Non-pigmented ciliary epithelial cell (primary cell): ENCODE results near the gene LGR6.
"Not testable (repeated sequence)": the region's sequence is repeated elsewhere in the genome, so short reads cannot be mapped to it uniquely, and the experiment has no call there.

Source experiments
- DNase-seq: peaks from one replicate; pipeline ENCODE4 v3.0.0-alpha.2; 2010; ENCODE audit warnings: low read depth

Gene LGR6, protein sequence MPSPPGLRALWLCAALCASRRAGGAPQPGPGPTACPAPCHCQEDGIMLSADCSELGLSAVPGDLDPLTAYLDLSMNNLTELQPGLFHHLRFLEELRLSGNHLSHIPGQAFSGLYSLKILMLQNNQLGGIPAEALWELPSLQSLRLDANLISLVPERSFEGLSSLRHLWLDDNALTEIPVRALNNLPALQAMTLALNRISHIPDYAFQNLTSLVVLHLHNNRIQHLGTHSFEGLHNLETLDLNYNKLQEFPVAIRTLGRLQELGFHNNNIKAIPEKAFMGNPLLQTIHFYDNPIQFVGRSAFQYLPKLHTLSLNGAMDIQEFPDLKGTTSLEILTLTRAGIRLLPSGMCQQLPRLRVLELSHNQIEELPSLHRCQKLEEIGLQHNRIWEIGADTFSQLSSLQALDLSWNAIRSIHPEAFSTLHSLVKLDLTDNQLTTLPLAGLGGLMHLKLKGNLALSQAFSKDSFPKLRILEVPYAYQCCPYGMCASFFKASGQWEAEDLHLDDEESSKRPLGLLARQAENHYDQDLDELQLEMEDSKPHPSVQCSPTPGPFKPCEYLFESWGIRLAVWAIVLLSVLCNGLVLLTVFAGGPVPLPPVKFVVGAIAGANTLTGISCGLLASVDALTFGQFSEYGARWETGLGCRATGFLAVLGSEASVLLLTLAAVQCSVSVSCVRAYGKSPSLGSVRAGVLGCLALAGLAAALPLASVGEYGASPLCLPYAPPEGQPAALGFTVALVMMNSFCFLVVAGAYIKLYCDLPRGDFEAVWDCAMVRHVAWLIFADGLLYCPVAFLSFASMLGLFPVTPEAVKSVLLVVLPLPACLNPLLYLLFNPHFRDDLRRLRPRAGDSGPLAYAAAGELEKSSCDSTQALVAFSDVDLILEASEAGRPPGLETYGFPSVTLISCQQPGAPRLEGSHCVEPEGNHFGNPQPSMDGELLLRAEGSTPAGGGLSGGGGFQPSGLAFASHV

DNA sequence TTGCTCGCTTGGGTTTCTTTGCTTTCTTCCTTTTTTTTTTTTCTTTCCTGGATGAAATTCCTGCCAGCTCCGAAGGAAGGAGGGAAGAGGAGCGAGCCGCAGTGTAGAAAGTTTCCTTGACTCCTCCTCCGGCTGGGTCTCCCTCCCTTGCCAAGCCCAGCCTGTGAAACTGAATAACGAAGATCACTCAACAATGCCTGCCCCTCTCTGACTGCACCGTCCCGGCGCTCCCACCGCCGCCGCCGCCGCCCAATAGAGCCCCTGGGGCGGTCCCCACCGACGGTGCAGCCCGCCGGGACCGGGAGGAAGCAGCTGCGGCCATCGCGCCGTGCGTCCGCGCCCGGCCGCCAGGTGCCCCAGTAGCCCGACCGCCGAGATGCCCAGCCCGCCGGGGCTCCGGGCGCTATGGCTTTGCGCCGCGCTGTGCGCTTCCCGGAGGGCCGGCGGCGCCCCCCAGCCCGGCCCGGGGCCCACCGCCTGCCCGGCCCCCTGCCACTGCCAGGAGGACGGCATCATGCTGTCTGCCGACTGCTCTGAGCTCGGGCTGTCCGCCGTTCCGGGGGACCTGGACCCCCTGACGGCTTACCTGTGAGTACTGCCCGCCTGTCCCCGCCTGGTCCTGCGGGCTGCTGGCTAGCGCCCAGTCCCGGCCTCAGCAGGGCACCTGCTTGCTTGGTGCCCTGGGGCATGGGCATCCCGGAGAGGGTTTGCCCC, at the start of gene LGR6:
LGR6 (plus strand) TSS at position 186 of the 714 bp plus-strand sequence; CDS start at position 377, 191 bp downstream.
- DNase-seq = no peak

DNA sequence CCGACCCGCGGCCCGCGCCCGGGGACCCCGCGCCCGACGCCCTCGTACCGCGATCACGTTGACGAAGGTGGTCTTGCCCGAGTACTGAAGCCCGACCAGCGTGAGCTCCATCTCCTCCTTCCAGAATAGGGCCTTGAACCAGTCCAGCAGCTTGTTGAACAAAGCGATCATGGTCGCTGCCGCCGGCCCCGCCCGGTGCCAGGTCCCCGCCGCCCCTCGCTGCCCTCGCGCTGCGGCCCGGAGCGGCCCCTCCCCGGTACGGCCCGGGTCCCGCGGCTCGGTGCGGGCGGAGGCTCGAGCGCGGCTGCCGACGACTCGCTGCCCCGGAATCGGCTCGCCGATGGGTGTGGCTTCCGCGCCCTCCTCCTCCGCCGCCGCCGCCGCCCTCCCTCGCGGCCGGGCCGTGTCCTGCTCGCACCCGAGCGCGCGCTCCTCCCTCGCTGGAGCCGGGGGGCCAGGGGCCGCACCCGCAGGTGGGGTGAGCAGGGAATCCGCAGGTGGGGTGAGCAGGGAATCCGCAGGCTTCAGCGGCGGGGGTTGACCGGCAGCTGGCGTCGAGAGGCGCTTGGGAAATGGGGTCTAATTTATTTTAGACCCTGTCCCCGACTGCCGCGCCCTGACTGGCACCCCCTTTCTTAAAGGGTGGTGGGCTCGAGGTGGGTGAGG, 49.1 kb upstream of the LGR6 start, which contains the start of gene ARL8A:
ARL8A (minus strand) TSS at position 336 of the 666 bp plus-strand sequence; CDS start at position 171, 165 bp downstream.
- no peak for DNase-seq

DNA sequence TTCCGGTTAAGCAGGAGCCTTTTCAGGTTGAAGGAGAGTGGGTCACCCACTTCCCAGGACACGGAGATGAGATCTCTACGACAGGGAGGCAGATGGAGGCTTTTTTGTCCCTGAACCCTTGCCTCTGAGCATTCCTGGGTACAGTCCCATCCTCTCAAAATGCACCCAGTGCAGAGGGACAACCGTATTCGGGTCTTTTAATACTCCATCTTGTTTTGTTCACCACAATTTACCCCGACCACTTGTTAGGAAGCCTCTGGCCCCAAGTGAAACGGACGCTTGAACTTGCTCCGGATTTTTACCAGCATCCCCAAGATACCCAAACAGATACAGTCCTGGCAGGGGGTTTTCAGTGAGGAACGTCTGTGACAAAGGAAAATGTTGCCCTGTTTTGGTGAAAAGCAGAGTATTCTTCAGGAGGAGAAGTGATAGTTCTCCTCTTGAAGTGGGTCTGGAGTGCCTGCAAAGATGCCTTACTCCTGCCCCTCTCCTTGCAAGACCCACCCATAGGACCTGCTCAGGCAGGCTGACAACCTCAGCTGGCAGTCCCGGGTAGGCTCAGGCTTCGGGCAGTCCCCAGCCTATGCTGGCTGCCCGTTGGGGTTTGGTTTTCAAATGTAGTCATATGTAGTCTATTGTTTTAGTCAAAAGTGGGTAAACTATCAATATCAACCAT, 48.4 kb upstream of the LGR6 start:
- no peak for DNase-seq

DNA sequence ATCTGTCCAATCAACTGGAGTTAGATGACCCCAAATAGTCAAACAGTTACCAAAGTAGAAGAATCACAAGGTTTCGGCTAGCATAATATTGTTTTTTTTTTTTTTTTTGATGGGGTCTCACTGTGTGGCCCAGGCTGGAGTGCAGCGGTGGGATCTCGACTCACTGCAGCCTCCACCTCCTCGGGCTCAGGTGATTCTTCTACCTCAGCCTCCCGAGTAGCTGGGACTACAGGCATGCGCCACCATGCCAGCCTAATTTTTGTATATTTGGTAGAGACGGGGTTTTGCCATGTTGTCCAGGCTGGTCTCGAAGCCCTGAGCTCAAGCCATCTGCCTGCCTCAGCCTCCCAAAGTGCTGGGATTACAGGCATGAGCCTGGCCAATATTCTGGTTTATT, 47.9 kb upstream of the LGR6 start:
- not testable (repeated sequence) for DNase-seq

DNA sequence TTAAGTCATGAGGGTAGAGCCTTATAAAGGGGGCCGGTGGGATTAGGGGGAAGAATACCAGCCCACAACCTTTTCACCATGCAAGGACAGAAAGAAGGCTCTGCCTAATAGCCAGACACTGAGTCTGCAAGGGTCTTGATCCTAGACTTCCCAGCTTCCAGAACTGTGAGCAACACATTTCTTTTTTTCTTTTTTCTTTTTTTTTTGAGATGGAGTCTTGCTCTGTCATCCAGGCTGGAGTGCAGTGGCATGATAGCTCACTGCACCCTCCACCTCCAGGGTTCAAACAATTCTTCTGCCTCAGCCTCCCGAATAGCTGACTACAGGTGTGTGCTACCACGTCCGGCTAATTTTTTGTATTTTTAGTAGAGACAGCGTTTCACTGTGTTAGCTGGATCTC, 47.3 kb upstream of the LGR6 start:
- no peak for DNase-seq

DNA sequence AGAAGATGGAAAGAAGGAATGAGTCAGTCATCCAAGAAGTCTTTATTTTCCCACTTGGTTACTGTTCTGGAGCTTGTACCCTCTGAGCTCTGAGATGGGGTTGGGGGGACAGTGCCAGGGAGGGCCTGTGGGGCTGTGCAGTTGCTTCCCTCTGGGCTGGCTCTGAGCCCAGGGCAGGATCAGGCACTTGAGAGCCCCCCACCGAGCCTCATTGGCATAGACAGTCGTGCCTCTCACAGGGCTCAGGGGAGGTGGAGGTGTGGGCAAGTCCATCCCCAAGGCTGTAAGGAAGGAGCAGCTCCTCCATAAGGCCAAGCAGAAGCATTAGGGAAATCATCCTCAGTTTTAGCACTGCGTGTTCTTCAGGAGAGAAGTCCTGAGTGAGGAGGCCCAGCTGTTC, 46.6 kb upstream of the LGR6 start:
- no peak for DNase-seq

DNA sequence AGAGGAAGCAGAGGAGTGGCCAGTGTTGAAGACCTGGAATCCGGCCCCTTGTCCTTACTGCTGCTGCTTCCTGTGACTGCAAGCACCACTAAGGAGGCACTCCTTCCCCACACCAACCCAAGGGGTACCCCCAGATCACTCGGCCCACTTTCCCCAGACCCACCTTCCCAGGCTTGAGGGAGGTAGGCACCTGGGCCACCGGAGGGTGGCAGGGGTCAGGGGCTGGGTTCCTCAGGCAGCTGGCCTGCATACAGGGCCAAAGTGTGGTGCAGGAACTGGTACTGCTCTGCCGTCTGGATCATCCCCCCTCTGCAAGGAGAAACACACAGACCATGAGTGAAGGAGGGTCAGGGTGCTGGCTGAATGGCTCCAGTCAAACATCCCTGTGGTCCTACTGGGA, 45.2 kb upstream of the LGR6 start:
- no peak for DNase-seq

DNA sequence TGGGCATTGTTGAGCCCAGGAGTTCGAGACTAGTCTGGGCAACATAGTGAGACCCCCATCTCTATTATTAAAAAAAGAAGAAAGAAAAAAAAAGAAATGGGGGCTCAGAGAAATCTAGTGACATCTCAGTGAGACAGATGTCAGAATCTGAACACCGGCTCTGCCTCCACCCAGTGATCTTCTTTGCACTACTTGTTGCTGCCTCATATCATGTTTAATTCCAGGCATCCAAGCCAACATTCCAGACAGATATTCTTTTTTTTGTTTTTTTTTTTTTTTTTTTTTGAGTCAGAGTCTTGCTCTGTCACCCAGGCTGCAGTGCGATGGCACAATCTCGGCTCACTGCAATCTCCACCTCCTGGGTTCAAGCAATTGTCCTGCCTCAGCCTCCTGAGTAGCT, 44.0 kb upstream of the LGR6 start:
- no peak for DNase-seq

DNA sequence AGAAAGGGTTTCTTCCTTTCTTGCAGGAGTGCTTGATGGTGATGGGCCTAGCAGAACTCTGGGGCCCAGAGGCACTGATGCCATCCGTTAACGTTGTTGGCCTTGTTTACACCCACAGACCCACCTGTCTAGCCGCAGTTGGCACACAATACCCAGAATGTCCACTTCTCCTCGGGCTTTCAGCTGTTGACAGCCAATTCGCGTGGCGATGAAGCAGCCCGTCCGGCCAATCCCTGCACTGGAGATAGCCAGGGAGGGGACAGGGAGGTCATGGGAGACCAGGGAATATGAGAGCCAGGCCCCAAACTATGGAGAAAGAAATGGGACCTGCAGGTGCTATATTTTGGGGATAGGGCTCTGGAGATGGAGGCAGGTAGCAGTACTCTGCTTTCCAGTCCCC, 43.4 kb upstream of the LGR6 start:
- DNase-seq = no peak

DNA sequence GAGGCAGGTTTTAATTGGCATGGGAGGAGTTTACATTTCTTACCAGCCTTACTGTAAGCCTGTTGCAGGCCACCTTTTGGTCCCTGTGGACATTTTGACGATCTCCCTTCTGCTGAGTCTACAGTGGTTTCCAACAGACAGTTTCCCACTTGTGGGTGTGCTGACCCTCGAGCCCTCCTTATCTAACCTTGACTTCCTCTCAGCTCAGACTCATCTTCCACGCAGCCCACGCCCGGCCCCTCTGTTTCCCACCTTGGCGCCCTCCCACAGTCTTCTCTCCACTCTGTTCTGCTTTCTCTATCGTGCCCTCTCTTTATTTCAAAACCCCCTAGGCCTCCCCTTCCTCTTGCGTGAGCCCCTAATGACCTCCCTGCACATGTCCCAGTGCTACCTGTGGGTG, 43.0 kb upstream of the LGR6 start:
- no peak for DNase-seq

DNA sequence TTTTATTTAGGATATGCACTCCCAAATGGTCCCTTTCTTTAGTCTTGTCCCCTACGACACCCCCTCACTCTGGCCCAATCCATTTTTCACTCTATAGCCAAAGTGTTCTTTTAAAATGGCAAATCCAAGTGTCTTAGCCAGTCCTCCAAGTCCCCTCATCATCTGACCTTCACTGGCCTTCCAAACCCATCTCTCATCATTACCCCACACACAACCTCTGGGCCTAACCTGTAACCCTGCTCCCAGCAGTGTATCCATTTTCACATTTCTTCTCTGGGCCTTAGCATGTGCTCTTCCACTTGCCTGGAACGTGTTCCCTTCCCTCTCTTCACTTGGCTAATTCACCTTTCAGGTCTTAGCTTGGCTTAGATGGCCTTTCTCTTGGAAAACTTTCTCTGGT, 42.6 kb upstream of the LGR6 start:
- DNase-seq = no peak

DNA sequence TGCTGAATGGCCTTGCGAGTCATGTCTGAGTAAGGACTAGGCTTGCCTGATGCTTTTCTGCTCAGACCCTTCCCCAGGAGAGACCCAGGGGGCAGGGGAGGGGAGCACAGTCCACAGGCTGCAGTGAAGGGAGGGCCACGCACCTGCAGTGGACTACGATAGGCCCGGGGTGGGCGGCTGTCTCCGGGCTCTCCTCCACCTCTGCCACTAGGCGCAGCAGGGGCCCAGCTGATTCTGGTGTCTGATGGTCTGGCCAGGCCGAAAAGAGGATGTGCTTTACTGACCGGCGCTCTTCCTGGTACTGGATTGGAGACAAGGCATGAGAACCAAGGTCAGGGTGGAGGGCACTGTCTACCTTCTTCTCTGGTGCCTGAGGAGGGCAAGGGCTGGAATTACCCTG, 41.2 kb upstream of the LGR6 start:
- DNase-seq = no peak

DNA sequence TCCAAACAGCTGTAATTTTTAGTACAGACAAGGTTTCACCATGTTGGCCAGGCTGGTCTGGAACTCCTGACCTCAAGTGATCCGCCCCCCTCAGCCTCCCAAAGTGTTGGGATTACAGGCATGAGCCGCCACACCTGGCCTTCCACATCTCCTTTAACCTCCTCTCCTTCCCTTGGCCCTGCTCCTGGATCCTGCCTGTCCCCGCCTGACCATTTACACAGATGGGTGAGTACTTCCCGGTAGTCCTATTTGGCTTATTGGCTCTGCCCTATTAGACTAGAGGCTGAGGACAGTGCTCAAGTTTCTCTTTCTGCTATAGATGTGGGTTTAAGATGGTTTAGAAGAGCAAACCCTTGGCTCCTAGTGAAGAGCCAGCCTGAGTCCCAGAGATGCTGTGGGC, 40.3 kb upstream of the LGR6 start:
- no peak for DNase-seq

DNA sequence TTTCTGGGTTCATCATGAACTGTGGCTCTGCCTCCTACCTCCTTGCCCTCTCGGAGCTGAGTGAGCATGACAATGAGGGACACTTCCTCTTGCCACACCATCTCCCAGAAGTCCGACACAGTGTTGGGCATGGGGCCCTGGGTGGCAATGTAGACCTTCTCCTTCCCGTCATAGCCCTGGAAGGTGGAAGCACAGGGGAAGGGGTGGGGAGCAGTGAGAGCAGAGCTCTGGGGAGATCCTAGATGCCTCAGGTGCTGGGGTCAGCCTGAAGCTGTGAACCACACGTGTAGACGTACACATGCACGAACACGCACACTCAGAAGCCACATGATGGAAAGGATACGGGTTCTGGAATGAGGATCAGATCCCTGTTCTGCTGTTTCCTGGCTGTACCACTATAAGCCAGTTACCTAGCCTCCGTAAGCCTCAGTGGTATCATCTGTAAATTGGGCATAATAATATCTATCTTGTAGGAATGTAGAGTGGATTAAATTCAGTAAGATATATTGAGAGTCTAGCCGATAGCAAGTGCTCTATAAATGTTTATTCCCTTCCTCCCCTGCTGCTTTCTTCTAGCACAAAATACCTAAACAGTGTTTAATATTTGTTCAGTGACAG, 39.3 kb upstream of the LGR6 start:
- no peak for DNase-seq

DNA sequence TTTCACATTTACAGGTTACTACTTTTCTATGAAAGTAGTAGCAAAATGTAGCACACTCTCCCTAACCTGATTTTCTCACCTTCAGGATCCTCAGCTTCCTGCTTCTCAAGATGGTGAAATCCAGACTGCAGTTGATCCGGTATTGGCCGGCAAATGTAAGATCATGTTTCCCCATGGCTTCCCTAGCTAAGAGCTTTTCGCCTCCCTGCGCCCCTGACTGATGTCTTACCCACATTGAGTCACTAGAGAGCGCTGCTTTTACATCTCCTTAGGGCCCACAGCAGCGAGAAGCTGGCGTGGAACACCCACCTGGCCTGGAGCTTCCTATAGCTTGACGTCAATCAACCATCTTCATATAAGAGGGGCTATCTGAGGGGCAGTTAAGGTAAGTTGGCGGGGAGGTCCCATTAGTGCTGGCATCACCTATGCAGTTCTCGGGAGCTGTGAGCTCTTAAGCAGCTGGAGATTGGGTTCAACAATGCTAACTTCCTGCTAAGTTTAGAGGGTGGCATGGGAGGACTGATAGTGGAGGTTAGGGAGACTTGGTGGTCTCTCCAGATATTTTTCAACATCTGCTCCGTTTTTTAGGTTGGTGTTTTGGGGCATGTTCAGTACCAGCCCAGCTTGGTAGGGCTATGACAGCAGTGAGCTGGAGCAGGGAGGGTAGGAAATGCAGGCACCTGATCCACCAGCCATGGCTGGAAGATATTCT, 38.7 kb upstream of the LGR6 start:
- peak; percentile 30 for DNase-seq

DNA sequence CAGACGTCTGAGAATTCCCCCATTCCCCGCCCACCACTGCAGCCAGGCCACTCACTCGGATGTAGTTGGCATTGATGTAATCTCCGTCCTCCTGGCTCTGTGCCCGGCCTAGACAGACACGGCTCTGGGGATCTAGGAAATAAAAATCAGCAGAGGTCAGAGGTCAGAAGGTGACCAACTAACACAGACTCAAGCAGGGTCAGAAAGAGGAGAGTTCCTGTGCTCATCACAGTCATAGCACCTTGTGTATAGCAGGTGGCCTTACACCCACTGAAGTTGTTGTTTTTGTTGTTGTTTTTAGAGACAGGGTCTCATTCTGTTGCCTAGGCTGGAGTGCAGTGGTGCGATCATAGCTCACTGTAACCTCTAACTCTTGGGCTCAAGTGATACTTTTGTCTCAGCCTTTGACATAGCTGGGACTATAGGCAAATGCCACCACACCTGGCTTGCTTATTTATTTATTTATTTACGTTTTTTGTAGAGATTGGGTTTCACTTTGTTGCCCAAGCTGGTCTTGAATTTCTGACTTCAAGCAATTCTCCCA, 38.0 kb upstream of the LGR6 start:
- no peak for DNase-seq

DNA sequence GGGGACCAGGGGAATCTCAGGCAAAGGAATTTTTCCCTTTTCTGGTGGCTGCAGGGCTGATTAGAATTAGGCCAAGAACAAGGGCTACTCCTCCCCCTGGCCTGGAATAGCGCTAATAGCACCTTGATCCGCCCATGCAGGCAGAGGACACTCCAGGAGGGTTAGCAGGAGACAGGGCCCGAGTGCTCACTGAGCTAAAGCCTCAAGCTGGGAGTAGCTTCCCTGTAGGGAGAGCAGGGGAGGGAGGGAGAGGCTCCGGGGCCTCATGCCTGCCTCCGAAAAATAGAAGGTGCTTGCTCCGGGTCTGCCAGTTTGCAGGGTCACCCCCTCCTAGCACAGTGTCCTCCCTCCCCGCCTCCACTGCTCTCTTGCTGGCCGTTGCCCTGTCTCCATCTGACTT, 37.0 kb upstream of the LGR6 start:
- no peak for DNase-seq

DNA sequence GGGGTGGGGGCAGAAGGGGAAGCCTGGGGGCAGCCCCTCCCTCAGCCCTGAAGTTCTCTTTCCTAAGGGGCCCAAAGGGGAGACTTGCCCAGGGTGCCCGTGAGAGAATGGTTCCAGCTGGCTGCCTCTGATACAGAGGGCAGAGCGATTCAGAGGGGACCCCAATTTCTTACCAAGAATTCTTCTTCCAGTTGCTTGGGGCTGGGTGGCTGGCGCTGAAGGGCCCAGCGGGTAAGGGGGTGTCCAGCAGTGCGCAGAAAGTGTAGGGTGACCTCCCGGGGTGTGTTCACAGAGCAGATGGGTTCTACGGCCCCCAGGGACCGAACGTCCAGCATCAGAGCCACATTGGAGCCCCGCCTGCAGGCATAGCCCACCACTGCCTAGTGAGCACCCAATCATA, 35.7 kb upstream of the LGR6 start:
- no peak for DNase-seq

DNA sequence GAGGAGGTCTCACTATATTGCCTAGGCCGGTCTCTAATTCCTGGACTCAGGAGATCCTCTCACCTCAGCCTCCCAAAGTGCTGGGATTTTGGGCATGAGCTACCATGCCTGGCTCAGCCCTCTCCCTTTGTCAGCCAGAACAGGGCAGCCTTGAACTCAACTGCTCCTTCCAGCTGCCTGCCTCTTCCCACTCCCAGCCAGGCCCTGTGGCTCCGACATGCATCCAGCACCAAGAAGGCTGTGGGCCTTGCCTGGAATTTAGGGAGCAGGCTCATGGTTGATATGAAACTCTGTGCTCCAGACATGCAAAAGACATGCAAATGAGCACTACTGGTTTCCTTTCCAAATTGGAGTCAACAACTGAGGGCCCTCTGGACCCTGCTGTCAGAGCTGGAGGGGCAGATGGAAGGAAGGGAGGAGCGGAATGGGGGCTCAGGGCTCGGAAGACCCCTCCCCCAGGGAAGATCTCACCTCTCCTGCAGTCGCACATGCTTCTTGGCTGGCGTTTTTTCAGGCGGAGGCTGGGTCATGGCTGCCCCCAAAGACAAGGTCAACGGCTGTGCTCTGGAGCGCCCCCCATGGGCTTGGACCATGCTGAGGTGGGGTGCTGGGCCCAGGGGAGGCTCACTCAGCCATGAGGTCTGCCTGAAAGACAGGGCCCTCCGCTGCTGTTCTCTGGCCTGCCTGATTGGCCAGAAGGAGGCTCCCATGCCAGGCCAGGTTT, 34.6 kb upstream of the LGR6 start:
- no peak for DNase-seq
